OCI-LY1 (cell line): Measurements from ENCODE around the gene CNTNAP4.

Experiments
- H2AFZ ChIP-seq: fragments of 200-600 bp; sonication (generic), shearing (Covaris generic); 2 replicates; pipeline ENCODE4 v1.6.0; 2014; ENCODE audit warnings: antibody characterized with exemption, mild to moderate bottlenecking, low read length
- H3F3A ChIP-seq: fragments of 200-600 bp; sonication (generic), shearing (Covaris generic); 2 replicates; pipeline ENCODE4 v1.6.0; 2014; ENCODE audit warnings: mild to moderate bottlenecking, antibody characterized with exemption, low read length, moderate library complexity; ENCODE audit not compliant: insufficient read depth
- H3K27ac ChIP-seq: fragments of 200-600 bp; sonication (generic); 2 replicates; pipeline ENCODE4 v1.5.1; 2014; ENCODE audit warnings: low read length, mixed run types, mild to moderate bottlenecking, low read depth; ENCODE audit not compliant: poor library complexity, severe bottlenecking
- H3K27me3 ChIP-seq: fragments of 200-600 bp; sonication (generic); 2 replicates; pipeline ENCODE4 v1.6.0; 2014; ENCODE audit warnings: antibody characterized with exemption, mild to moderate bottlenecking, low read length, moderate library complexity; ENCODE audit not compliant: insufficient read depth
- H3K36me3 ChIP-seq: fragments of 200-600 bp; sonication (generic); 2 replicates; pipeline ENCODE4 v1.6.1; 2014; ENCODE audit warnings: mild to moderate bottlenecking, antibody characterized with exemption, low read length, moderate library complexity, mixed read lengths; ENCODE audit not compliant: insufficient read depth
- H3K4me1 ChIP-seq: fragments of 200-600 bp; sonication (generic); 2 replicates; pipeline ENCODE4 v1.5.1; 2014; ENCODE audit warnings: mild to moderate bottlenecking, low read length, moderate library complexity; ENCODE audit not compliant: insufficient read depth, severe bottlenecking
- H3K4me2 ChIP-seq: fragments of 200-600 bp; sonication (generic), shearing (Covaris generic); 2 replicates; pipeline ENCODE4 v1.6.1; 2014; ENCODE audit warnings: low read length
- H3K4me3 ChIP-seq: fragments of 200-600 bp; sonication (generic); 2 replicates; pipeline ENCODE4 v1.5.1; 2014; ENCODE audit warnings: low read length, low read depth, mild to moderate bottlenecking, mixed read lengths; ENCODE audit not compliant: poor library complexity, severe bottlenecking
- H3K79me2 ChIP-seq: fragments of 200-600 bp; shearing (Covaris generic); 2 replicates; pipeline ENCODE4 v1.6.1; 2016; ENCODE audit warnings: mixed run types, low read length, mixed read lengths; ENCODE audit not compliant: insufficient read depth
- H3K9ac ChIP-seq: fragments of 200-600 bp; sonication (generic), shearing (Covaris generic); 2 replicates; pipeline ENCODE4 v1.6.1; 2014; ENCODE audit warnings: mild to moderate bottlenecking, low read length, mixed read lengths
- H3K9me2 ChIP-seq: fragments of 200-600 bp; sonication (generic), shearing (Covaris generic); 2 replicates; pipeline ENCODE4 v1.6.1; 2014; ENCODE audit warnings: low read depth, mild to moderate bottlenecking, low read length, mixed read lengths
- H3K9me3 ChIP-seq: fragments of 200-600 bp; shearing (Covaris generic); 2 replicates; pipeline ENCODE4 v1.6.1; 2014; ENCODE audit warnings: low read length, mixed read lengths
- H4K20me1 ChIP-seq: fragments of 200-600 bp; sonication (generic), shearing (Covaris generic); 2 replicates; pipeline ENCODE4 v1.6.0; 2016; ENCODE audit warnings: mild to moderate bottlenecking, low read length; ENCODE audit not compliant: insufficient read depth
- CTCF ChIP-seq: fragments of 200-600 bp; sonication (generic), shearing (Covaris generic); IDR thresholded peaks from 2 replicates; pipeline ENCODE4 v1.5.1; 2017; ENCODE audit warnings: mild to moderate bottlenecking, antibody characterized with exemption, low read length, moderate library complexity, mixed read lengths
- EZH2 ChIP-seq: fragments of 200-600 bp; sonication (generic), shearing (Covaris generic); IDR thresholded peaks from 2 replicates; pipeline ENCODE4 v1.8.0; 2017; ENCODE audit warnings: borderline replicate concordance, mixed run types, mild to moderate bottlenecking, antibody characterized with exemption, low read length, moderate library complexity, mixed read lengths

The CNTNAP4 gene

DNA sequence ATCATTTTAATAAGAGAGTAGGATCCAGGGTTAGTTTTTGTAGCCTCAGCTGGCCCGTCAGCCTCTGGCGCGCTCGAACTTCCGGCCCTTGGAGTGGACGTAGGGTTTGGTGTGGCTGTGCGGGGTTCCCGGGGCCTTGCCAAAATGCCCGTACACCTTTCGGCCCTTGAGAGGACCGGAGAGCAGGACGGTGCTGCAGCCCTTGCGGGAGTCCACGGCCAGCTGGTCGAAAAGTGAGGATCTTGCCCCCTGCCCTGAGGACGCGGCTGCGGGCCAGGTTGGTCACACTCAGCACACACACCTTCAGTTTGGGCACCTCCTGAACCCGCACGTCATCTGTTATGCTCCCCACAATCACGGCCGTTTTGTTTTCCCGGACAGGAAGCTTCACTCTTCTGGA lies 42.2 kb upstream of the CNTNAP4 start:
- no peak overlapping the region for H2AFZ ChIP-seq
- no peaks in the 10 kb centered on the region for H3K27me3 ChIP-seq
- H3K27ac ChIP-seq: no peak overlapping the region
- no peak overlapping the region for H3K9ac ChIP-seq
- TF ChIP-seq EZH2 (no peak), CTCF (no peak)
- H3K4me2 ChIP-seq: no peak overlapping the region
- H3K79me2 ChIP-seq: no peaks in the 10 kb centered on the region
- no peaks in the 10 kb centered on the region for H3K36me3 ChIP-seq
- no peak overlapping the region for H3K4me3 ChIP-seq
- no peaks in the 10 kb centered on the region for H4K20me1 ChIP-seq
- no peaks in the 10 kb centered on the region for H3K9me3 ChIP-seq
- no peaks in the 10 kb centered on the region for H3F3A ChIP-seq
- no peaks in the 10 kb centered on the region for H3K9me2 ChIP-seq
- no peaks in the 10 kb centered on the region for H3K4me1 ChIP-seq

- no peak for TF ChIP-seq CTCF
- TF ChIP-seq EZH2: no peak
- Histone ChIP-seq H3K27ac (no peak overlapping the region), H3K27me3 (no peaks in the 10 kb centered on the region), H4K20me1 (no peaks in the 10 kb centered on the region), H3K4me1 (no peaks in the 10 kb centered on the region), H3K79me2 (no peaks in the 10 kb centered on the region), H3K4me2 (no peak overlapping the region), H3K4me3 (no peak overlapping the region), H2AFZ (no peak overlapping the region), H3K9me2 (no peaks in the 10 kb centered on the region), H3F3A (no peaks in the 10 kb centered on the region), H3K9me3 (no peaks in the 10 kb centered on the region), H3K9ac (no peak overlapping the region), H3K36me3 (no peaks in the 10 kb centered on the region)
These were observed 41.8 kb upstream of the CNTNAP4 start for GRCh38 chr16:76235426-76235825.

DNA sequence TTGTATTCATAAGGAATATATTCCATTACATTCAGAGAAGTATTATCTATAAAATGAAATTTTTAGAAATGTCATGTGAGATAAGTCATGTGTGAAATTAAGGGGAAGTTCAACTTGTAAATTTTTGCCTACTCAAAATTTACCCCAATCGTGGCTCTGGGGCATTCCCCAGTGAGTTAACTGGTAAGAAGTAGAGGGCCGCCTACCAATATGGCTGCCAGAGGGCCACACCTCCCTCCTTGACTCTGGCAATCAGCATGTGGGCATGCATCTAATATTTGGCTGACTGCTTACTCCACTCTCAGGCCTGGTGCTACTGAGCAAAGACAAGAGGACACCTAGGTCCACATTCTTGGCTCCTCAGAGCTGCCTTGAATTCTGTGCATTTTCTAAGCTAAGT lies 39.7 kb upstream of the CNTNAP4 start:
- Histone ChIP-seq H3K4me2 (no peak overlapping the region), H3F3A (no peaks in the 10 kb centered on the region), H4K20me1 (no peaks in the 10 kb centered on the region), H3K27me3 (no peaks in the 10 kb centered on the region), H3K27ac (no peak overlapping the region), H2AFZ (no peak overlapping the region), H3K9me3 (no peaks in the 10 kb centered on the region), H3K9ac (no peak overlapping the region), H3K36me3 (no peaks in the 10 kb centered on the region), H3K9me2 (no peaks in the 10 kb centered on the region), H3K79me2 (no peaks in the 10 kb centered on the region), H3K4me1 (no peaks in the 10 kb centered on the region), H3K4me3 (no peak overlapping the region)
- TF ChIP-seq EZH2: no peak
- TF ChIP-seq CTCF: no peak
